ENCODE results near the gene GPANK1.

GPANK1 gene

DNA sequence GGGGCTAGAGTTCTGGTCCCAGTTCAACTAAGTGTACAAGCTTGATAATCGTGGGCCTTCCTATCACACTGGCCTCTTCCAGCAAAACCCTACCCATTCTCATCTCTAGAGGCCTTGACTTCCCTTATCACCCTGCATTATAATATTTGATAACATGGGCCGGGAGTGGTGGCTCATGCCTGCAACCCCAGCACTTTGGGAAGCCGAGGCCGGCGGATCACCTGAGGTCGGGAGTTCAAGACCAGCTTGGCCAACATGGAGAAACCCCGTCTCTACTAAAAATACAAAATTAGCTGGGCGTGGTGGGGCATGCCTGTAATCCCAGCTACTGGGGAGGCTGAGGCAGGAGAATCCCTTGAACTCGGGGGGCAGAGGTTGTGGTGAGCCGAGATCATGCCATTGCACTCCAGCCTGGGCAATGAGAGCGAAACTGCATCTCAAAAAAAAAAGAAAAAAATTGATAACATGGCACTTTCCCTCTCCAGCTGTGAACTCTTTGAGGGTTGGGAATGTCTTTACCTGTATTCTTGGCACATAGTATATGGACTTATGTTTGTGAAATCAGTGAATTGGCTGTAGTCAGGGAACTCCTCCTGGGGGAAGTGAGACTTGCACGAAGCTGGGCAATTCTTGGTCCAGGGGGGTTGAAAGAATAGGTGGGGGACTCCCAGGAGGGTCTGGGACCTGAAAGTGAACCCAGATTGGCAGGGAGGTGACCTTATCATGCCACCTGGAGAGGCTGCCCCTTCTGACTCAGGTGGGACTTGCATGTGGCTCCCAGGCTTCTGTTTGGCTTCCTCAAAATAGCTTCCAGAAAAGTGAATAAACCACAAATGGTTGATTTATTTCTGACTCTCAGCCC is 3.3 kb downstream of the GPANK1 start:
- no peak for DNase-seq

DNA sequence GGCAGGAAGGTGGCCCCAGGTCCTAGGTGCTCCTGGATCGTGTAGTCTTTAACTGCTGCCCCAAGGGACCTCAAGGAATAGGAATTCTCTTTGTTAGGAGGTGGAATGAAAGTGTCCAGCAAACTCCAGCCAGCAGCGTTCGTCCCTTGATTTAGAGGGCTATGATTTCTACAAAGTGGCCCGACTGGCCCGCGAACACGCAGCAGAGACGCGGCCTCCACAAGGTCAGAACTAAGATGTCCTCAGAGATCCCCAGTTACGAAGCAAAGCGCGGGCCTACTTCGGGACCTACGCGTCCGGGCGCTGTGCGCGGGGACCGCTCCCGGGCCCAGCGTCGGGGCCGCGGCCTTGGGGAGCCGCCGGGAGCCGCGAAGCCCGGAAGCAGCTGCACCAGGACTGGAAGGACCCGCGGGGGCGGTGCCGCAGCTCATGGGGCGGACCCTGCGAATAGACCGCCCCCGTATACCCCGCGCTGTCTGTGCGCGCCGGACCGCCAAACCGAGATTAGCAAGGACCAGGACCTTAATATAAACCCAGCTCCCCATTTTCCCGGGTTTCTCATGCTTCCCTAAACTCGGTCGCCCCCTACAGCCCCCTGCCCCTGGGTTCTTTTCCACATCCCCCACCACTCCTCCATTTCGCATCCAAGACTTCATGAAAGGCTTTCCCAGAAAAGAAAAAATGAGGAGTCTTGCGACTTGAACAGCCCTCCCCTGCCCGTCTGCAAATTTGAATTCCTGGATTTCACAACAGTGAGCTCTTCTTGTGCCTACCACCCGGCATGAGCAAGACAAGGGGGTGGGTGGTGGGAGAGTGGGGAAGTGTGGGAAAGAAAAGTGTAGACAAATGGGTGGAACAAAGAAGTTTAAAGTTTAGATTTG is 4.2 kb downstream of the GPANK1 start, which contains the start of gene C6orf47:
TSS of gene C6orf47 (minus strand) at position 398 of the 881 bp plus-strand sequence. CDS start 831 bp downstream, outside the sequence.
- DNase-seq: peak; percentile 71

DNA sequence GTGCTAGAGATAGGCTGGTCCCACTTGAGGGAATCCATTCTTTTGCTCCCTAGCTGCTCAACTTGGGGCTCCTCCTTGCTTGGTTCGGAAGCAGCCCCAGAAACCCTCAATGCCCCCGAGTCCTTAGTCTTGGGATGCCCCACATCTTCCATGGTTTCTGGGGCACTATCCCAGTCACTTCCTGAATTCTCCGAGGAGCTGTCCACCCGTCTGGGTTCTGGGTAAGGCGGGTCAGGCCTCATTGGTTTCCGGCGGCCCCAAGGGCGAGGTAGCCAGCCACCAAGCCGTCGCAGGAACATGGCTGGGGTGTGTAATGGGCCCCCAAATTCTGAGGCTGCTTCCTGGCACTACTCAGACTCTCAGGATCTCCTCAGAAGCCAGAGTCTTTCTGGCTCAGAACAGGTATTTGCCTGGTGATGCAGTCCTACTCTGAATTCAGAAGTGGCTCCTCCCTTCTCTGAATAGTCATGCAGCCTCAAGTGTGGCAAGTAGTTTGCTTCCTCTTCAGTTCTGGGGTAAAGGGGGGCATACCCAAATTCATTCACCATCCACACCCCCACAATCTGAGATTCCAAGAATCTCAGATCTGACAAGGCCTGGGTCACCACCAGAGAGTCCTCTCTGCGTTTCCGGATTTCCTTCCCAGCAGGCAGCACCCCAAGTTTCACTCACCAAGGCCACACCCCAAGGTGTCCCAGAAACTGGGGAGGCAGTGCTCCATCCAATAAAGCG is 5.0 kb downstream of the GPANK1 start:
- no peak for DNase-seq

DNA sequence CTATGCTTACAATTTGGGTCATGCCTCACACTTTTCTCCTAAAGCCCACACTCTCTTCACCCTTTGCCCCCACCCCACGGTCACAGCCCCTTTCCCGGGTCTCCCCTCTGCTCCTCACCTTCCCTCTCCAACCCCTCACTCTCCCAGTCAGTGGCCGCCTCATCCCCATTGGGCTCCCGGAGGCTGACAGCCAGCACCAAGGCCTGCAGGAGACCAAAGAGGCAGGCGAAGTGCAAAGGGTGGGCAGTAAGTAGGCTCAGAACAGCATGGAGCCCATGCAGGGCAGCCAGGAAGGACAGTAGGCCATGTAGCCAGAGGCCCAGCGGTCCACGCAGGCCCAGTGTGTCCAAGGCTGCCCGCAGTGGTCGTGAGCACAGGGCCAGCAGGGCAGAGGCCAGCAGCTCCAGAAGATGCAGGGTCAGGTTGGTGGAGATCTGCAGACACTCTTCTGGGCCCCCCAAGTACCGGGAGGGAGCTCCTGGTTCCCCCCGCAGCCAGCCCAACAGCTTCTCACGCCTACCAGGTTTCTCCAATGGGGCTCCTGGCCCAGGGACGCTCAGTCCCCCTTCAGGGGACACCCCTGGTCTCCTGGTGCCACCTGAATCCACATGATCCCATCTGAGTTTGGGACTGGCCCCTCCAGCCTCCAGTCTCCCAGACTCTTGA is 5.7 kb downstream of the GPANK1 start:
- no peak for DNase-seq

DNA sequence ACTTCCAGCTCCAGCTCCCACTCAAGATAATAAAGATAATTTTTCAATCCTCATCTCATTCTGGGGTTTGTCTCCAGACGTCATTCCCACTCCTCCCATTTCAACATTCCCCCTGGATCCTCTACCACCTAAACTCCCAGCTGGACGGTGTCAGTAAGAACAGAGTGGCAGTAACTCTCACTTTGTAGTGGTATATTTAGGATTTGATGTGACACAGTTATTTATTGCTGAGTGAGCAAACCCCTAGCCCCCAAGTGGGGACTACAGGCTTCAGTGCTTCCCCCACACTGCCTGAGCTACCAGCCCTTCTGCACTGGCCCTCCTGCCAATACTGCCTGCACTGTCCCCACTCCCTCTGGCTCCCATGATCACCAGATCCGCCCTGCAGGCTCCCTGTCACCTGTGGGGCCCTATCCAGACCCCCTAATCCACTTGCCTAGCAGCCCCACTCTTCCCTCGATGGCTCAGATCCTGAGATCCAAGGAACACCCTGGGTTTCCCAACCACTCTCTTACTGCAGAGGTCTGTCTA is 6.6 kb downstream of the GPANK1 start:
- no peak for DNase-seq

DNA sequence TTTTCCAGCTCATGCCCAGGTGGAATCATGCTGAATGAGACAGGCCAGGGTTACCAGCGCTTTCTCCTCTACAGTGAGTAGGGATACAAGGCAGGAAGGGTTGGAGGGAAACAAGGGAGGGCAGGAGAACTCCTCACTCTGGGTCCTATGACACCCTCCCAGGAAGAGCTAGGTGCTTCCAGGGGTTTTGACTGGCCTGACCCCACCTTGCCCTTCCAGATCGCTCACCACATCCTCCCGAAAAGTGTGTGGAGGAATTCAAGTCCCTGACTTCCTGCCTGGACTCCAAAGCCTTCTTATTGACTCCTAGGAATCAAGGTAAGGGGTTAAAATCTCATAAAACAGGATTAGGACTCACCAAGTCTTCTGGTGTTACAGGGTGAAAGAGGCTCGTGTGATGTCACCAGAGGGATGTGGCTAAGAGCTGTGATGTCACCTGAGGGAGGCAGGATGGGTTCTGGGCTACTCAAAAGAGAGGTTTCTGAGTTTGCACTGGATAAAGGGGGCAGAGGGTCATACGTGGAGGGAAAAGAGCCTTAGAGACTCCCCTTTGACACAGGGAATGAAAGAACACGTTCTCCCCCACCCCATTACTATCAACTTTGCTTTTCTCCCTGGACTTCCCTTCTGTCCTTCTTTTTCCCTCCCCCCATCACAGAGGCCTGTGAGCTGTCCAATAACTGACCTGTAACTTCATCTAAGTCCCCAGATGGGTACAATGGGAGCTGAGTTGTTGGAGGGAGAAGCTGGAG is 7.2 kb downstream of the GPANK1 start:
- no peak for DNase-seq

DNA sequence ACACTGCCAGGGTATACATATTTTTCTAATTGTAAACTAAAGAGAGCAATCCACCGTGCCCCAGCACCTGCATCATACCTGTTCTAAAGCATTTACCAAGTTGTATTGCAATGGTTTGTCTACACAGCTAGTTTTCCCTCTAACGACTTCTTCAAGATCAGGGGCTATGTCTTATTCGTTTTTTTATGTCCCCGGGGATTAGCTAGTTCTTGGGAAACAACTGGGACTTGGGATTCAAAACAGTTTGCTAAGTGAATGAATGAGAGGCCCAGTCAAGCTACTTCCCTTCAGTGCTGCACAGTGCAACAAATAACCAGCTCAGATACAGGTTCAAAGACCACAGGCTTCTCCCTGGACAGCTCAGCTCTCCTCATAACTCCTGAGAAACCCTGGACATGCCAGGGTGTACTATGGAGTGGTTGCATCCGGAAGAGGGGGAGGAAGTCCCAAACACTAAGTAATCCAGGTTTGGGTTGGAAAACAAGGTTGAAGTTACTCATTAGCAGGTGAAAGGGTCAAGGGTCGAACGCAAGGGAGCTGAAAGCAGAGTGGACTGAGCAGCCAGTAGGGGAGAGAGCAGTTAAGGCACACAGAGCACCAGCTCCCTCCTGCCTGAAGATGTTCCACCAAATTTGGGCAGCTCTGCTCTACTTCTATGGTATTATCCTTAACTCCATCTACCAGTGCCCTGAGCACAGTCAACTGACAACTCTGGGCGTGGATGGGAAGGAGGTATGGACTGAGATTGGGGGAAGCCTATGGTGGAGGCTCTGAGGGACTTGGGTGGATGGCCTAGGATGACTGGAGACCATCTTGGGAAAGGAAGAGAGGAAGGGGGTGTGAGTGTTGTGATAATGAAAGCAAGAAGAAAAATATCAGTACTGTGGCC is 9.2 kb downstream of the GPANK1 start, which contains the start of gene APOM:
TSS of gene APOM (plus strand) at position 546 of the 889 bp plus-strand sequence. CDS start at position 619, 73 bp downstream.
- DNase-seq: no peak

- DNase-seq: no peak
Observed at GRCh38 chr6:31654574-31655348, 10.0 kb downstream of the GPANK1 start.

DNA sequence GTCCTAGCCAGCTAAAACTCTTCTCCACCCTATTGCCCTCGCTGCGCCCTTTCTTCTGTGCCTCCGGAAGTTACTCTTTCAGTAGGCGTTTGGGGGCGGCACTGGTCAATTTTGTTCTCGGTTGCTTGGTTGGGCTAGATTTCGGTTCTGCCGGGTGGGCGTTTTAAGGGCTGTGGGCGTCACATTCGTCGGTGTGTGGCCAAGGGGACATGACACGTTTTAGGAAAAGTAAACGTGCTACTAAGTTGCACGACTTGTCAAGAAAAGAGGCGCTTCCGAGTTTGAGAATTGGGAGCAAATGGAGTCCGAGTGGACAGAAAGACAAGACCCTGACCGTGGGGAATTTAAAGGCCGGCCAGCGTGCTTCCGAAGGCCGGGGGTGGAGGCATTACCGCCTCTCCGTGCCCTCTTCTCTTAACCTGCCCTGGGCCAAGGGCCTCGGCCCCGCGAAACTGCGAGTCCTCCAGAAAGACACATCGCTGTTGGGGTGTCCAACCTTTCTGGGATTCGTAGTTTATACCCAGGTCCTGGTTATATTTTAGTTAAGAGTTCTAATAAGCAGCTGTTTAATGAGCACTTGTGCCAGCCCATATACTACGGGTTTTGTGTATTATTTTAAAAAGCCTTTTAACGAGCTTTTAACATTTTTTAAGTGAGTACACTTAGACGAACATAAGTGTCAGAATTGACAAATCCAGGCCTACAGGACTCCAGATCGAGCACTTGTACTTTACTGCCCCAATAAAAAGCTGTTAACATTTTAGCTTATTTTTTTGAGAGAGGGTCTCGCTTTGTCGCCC is 11.7 kb downstream of the GPANK1 start:
- DNase-seq: no peak

DNA sequence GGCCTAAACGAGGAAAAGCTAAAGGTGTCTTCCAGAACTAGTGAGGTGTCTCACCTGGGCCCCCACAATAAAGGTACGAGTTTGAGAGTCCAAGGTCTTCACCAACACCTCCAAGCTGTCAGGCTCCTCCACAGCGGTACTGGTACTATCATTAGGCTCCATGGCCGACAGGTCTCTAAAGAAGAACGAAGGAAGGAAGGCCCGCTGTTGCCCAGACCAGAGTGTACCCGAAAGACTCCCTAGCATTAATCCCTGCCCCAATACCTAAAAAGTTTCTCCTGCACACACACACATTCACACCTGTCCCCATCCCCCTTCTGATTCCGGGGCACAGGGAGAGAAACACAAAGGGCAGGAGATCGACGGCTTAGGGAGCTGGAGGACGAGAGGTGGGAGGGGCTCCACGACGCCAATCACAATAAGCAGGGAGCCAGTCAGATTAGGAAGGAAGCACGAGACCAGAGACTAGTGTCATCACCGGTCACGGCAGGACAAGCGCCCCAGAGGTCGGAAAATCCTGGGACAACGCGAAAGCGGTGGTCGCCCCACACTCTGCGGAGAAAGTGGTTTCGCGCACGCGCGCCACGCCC is 13.1 kb downstream of the GPANK1 start:
- DNase-seq: no peak

DNA sequence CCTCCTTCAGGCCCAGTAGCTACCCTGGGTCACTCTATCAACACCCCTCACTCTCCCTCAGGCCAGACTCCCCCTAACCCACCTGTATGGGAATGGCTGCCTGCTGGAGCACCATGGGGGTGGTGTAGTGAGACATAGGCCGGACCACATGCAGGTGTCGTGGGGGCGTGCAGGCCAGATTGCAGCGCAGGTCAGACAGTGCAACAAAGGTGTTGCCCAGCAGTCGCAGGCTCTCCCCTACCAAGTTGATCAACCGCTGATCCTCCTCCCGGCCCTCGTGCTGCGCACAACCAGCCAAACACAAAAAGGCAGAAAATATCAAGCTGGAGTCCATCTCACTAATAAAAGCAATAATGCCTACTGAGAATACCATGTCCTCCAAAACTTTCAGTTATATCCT is 19.5 kb downstream of the GPANK1 start:
- DNase-seq: no peak

DNA sequence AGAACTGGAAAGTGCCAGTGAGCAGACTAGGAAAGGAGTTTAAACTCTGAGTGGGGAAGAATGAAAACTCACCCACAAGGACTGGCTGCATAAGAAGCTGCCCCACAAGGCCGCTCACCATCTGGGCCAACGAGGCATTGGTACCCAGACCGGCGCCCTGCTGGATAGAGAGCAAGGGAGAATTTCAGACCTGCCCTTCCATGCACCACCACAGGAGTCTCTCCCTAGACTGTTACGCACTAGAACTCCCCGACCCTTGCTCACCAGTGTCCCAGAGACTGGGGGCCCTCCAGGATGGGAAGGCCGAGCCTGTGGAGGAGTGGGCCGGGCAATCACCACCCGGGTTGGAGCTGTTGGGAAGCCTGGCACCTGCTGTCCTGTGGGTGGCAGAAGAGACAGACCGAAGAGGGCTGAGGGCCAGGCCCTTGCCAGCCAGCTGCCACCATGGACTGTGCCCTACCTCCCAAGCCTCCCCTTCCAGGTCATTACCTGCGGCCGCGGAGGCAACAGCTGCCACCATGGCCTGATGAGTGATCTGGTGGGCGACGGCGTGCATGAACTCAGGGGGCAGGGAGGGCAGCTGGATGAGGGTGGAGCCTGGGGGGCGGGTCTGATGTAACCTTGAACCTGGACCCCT is 20.9 kb downstream of the GPANK1 start:
- no peak for DNase-seq

GRCh38 chr6:31642798-31643570 is 21.8 kb downstream of the GPANK1 start:
- no peak for DNase-seq

- no peak for DNase-seq
Observed at GRCh38 chr6:31641370-31641769, 23.4 kb downstream of the GPANK1 start.

- no peak for DNase-seq
Observed at GRCh38 chr6:31640612-31641011, 24.2 kb downstream of the GPANK1 start.

GRCh38 chr6:31639449-31639861 is 25.3 kb downstream of the GPANK1 start:
- no peak for DNase-seq

DNA sequence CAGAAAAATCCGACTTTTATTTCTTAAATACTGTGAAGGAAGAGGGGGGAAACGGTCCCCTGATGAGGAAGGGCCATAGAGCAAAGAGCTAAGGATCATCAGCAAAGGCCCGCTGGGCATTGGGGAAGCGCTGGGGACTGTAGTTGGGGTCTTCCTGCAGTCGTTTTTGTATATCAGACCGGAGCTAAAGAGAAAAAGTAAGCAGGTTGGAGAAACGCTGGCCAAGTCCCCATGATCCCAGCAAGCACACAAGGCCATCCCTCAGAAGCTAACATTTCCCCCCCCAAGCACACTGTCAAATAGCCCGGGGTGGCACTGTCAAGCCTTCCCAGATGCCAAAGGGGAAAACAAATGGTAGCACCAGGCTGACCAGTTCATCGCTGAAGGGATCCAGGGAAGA is 25.8 kb downstream of the GPANK1 start:
- no peak for DNase-seq

All from activated CD4-positive, alpha-beta T cell treated with anti-CD3 and anti-CD28 coated beads, Interleukin-2, amount 50 U/mL, for 1 hour (primary cell).